Nephron progenitor cell (in vitro differentiated cells): ENCODE results near the gene KCNA2.

Source experiments
- DNase-seq: peaks from one replicate; pipeline ENCODE4 v3.0.0; 2021
- H3K27ac Mint-ChIP-seq: 2 replicates; pipeline ENCODE4 v1.8.0; 2021; ENCODE audit warnings: mild to moderate bottlenecking, moderate library complexity, mixed read lengths
- H3K27me3 Mint-ChIP-seq: 2 replicates; pipeline ENCODE4 v1.8.0; 2021; ENCODE audit warnings: mild to moderate bottlenecking, low read depth, mixed read lengths; ENCODE audit not compliant: poor library complexity
- H3K36me3 Mint-ChIP-seq: 2 replicates; pipeline ENCODE4 v1.8.0; 2021; ENCODE audit warnings: low read depth, mixed read lengths
- H3K4me1 Mint-ChIP-seq: 2 replicates; pipeline ENCODE4 v1.8.0; 2021; ENCODE audit warnings: mixed read lengths
- H3K4me3 Mint-ChIP-seq: 2 replicates; pipeline ENCODE4 v1.8.0; 2021; ENCODE audit warnings: mild to moderate bottlenecking, moderate library complexity, mixed read lengths
- H3K9me3 Mint-ChIP-seq: 2 replicates; pipeline ENCODE4 v1.8.0; 2021; ENCODE audit warnings: mild to moderate bottlenecking, moderate library complexity, mixed read lengths
- CTCF ChIP-seq: fragments of 200-600 bp; sonication (generic); IDR thresholded peaks from 2 replicates; pipeline ENCODE4 v1.5.0; 2021; ENCODE audit warnings: antibody characterized with exemption

Gene KCNA2

GRCh38 chr1:110595353-110595710 lies 10.8 kb downstream of the KCNA2 start:
- TF ChIP-seq CTCF: no peak
- Mint-ChIP-seq H3K27ac (no peak overlapping the region), H3K27me3 (peaks cover 33% of the 10 kb centered on the region), H3K9me3 (no peaks in the 10 kb centered on the region), H3K4me1 (no peaks in the 10 kb centered on the region), H3K36me3 (no peaks in the 10 kb centered on the region), H3K4me3 (no peak overlapping the region)
- no peak for DNase-seq

- DNase-seq: no peak
- Mint-ChIP-seq H3K27me3 (peaks cover 28% of the 10 kb centered on the region), H3K9me3 (no peaks in the 10 kb centered on the region), H3K36me3 (no peaks in the 10 kb centered on the region), H3K4me1 (no peaks in the 10 kb centered on the region), H3K4me3 (no peak overlapping the region), H3K27ac (no peak overlapping the region)
- no peak for TF ChIP-seq CTCF
Observed at GRCh38 chr1:110594456-110595352, 11.5 kb downstream of the KCNA2 start.

GRCh38 chr1:110593902-110594301 lies 12.3 kb downstream of the KCNA2 start:
- no peak for TF ChIP-seq CTCF
- Mint-ChIP-seq H3K9me3 (no peaks in the 10 kb centered on the region), H3K36me3 (no peaks in the 10 kb centered on the region), H3K4me1 (no peaks in the 10 kb centered on the region), H3K27ac (no peak overlapping the region), H3K27me3 (peaks cover 25% of the 10 kb centered on the region), H3K4me3 (no peak overlapping the region)
- DNase-seq: no peak

GRCh38 chr1:110591956-110592355 lies 14.2 kb downstream of the KCNA2 start:
- no peaks in the 10 kb centered on the region for H3K36me3 Mint-ChIP-seq
- no peak overlapping the region for H3K4me3 Mint-ChIP-seq
- H3K9me3 Mint-ChIP-seq: no peaks in the 10 kb centered on the region
- DNase-seq: no peak
- H3K27me3 Mint-ChIP-seq: peaks cover 31% of the 10 kb centered on the region
- no peak for TF ChIP-seq CTCF
- H3K4me1 Mint-ChIP-seq: no peaks in the 10 kb centered on the region
- H3K27ac Mint-ChIP-seq: no peak overlapping the region

- DNase-seq: no peak
- no peak overlapping the region for H3K4me3 Mint-ChIP-seq
- peaks cover 23% of the 10 kb centered on the region for H3K27me3 Mint-ChIP-seq
- H3K27ac Mint-ChIP-seq: no peak overlapping the region
- no peak for TF ChIP-seq CTCF
- no peaks in the 10 kb centered on the region for H3K4me1 Mint-ChIP-seq
- H3K9me3 Mint-ChIP-seq: no peaks in the 10 kb centered on the region
- H3K36me3 Mint-ChIP-seq: no peaks in the 10 kb centered on the region
Observed at GRCh38 chr1:110588991-110589390, 17.2 kb downstream of the KCNA2 start.

- no peak for TF ChIP-seq CTCF
Observed at GRCh38 chr1:110588486-110588885, 17.7 kb downstream of the KCNA2 start.

More at GRCh38 chr1:110588486-110588885, 17.7 kb downstream of the KCNA2 start:
- Mint-ChIP-seq H3K27me3 (peaks cover 24% of the 10 kb centered on the region), H3K9me3 (no peaks in the 10 kb centered on the region), H3K4me1 (no peaks in the 10 kb centered on the region), H3K36me3 (no peaks in the 10 kb centered on the region), H3K4me3 (no peak overlapping the region), H3K27ac (no peak overlapping the region)
- no peak for DNase-seq
